ENCODE data around the gene PRKN.

Gene PRKN

DNA sequence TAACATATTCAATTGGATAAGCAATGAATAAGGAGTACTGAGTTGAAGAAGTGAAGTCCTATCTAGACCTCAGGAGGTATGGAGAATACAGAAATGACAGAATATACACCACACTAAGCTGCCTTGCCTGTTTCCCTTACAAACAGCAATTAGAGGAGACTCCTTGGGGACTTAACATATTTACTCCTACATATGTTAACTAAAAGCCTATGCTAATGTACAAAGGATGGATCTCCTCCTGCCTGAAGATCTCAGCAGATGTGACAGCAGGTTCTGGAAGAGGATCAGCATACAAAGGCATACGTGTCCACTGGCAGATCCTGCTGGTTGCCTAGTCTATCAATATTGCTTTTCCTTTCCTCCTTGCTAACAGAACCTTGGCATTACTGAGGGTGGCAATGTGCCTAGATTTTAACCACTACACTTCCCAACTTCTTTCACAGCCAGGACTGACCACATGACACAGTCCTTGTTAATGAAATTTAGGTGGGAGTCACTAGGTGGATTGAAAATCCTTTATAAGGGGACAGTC, 29.6 kb downstream of the PRKN start:
- TF ChIP-seq, protein P1, sequence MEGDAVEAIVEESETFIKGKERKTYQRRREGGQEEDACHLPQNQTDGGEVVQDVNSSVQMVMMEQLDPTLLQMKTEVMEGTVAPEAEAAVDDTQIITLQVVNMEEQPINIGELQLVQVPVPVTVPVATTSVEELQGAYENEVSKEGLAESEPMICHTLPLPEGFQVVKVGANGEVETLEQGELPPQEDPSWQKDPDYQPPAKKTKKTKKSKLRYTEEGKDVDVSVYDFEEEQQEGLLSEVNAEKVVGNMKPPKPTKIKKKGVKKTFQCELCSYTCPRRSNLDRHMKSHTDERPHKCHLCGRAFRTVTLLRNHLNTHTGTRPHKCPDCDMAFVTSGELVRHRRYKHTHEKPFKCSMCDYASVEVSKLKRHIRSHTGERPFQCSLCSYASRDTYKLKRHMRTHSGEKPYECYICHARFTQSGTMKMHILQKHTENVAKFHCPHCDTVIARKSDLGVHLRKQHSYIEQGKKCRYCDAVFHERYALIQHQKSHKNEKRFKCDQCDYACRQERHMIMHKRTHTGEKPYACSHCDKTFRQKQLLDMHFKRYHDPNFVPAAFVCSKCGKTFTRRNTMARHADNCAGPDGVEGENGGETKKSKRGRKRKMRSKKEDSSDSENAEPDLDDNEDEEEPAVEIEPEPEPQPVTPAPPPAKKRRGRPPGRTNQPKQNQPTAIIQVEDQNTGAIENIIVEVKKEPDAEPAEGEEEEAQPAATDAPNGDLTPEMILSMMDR (IDR thresholded peaks at IDR 0.05): no peak
- no peak for TF ChIP-seq ZFX (IDR thresholded peaks at IDR 0.05; ENCODE audit: borderline replicate concordance)
- no peak overlapping the region for H3K27ac ChIP-seq

DNA sequence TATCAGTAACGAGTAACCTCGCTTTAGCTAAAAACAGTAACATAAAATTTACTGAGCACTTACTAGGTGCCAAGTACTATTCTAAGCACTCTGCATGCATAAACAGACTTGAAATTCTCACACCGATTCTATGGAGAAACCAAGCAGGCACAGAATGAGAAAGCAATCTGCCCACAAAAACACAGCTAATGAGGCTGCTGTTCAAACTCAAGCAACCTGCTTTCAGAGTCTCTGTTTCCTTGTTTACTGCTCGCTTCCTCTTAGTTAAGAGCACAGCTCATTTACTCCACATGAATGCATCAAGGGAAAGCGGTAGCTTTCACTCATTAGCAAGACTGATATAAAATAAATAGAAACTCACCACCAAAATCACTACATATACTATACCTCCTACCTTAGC, 37.4 kb downstream of the PRKN start:
- no peak overlapping the region for H3K27ac ChIP-seq
- TF ChIP-seq, protein P1 (IDR thresholded peaks at IDR 0.05): no peak
- TF ChIP-seq ZFX (IDR thresholded peaks at IDR 0.05; ENCODE audit: borderline replicate concordance): no peak

DNA sequence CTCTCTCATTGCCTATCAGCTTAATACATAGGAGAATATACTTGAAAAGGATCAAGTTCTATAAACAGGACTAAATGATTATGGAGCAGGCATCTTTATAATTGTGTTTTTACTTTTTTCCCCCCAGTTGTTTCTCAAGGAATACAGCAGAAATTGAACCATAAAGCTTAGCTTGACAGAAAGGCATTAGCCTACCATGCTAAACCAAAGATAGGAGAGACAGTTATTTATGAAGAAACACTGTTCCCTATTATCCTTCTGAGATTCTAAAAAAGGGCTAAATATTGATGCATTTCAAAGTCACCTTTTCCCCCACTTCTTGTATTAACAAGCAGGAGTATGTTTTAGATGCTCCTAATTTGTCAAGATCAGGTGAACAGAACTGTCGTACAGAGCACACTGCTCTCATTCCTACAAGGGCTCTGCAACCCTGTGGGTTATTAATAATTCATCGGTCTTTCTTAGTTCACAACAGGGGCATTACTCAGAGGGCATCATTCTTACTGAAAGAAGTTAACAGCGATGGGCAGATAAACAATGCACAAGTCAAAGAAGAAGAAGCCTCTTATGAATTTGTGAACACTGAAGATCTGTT, 38.7 kb downstream of the PRKN start:
- no peak for TF ChIP-seq ZFX (IDR thresholded peaks at IDR 0.05; ENCODE audit: borderline replicate concordance)
- TF ChIP-seq, protein P1 (IDR thresholded peaks at IDR 0.05): no peak
- no peak overlapping the region for H3K27ac ChIP-seq

DNA sequence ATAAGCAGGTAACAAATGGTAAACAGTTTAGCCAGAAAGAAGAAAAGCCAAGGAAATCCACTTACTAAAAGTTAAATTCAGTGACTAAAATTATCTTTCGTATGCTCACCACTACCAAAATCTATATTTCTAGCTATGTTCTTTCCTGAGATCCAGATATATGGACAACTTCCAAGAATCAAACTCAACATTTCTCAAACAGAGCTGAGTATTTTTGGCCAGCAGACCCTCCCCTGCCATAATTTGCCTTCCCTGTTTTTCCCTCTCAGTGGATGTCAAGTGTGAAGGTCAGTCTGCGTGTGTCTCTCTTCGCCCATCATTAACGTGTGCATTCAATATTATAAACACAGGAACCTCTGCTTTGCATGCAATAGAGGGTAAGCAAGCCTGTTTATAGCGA, 42.0 kb downstream of the PRKN start:
- no peak overlapping the region for H3K27ac ChIP-seq
- no peak for TF ChIP-seq ZFX (IDR thresholded peaks at IDR 0.05; ENCODE audit: borderline replicate concordance)
- TF ChIP-seq, protein P1 (IDR thresholded peaks at IDR 0.05): no peak

DNA sequence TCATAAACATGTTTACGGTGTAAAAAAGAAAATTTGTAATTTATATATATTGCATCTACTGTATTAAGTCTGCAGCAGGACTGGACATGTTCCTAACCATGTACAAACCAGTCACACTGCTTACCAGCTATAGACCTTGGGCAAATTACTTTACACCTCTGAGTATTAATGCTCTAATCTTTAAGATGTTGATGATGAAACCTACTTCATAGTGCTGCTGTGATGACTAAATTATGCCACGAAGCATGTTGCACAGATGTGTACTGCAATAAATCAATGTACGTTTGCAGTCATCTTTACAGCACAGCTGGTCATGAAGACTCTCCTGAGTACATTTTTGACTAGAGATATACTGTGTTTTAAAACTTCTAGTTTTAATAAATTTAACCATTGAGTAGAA, 42.6 kb downstream of the PRKN start:
- no peak overlapping the region for H3K27ac ChIP-seq
- TF ChIP-seq, protein P1 (IDR thresholded peaks at IDR 0.05): no peak
- no peak for TF ChIP-seq ZFX (IDR thresholded peaks at IDR 0.05; ENCODE audit: borderline replicate concordance)

DNA sequence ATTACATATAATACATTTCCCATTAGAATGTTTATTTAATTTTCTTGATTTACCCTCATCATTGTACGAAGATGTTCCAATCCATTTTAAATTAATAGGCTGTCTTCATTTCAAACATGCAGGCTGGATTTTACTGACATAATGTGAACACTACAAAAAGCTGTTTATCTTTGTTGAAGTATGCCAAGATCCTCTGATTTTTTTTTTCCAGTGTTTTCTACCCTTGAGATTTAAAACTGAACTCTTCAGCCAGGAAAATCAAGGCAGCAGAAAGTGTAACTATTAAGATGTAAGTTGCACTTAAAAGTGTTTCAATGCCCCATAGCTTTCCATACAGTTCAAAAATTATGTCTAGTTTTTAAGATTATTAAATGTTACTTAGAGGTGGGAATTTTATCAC, 43.5 kb downstream of the PRKN start:
- TF ChIP-seq ZFX (IDR thresholded peaks at IDR 0.05; ENCODE audit: borderline replicate concordance): no peak
- TF ChIP-seq, protein P1 (IDR thresholded peaks at IDR 0.05): no peak
- H3K27ac ChIP-seq: no peak overlapping the region

DNA sequence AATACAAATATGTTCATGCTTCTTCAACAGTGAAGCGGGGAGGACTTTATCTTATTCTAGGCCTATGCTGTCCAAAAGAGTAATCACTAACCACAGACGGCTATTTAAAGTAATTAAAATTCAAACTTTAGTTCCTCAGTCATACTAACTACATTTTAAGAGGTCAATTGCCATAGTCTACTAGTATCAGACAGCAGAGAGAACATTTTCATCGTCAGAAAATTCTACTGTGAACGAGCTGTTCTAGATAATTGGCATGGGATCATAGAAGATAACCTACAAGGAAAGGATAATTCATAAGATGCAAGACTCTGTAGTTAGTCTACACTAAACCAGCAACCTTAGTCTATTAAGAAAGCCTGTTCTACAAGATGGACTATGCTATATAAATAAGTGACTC, 44.4 kb downstream of the PRKN start:
- TF ChIP-seq, protein P1 (IDR thresholded peaks at IDR 0.05): no peak
- H3K27ac ChIP-seq: no peak overlapping the region

Data from 22Rv1 (cell line).